Stomach (tissue), 9 donors: ENCODE results near the gene ADARB2. TPM values are rescaled to one million over a fixed set of nuclear protein-coding genes. Genes with fewer than 3 reads are reported as not detected.

Source experiments
- DNase-seq, 2 donors: peaks; one replicate each; pipeline versions ENCODE4 v3.0.0 to v3.0.0-alpha.2; 2013 to 2019
- H3K27ac ChIP-seq, 5 donors: fragments of 200-600 bp in 4 of 5; sonication (generic) in 4 of 5; one replicate each; pipeline ENCODE4 v1.5.1; 2013 to 2019; ENCODE audit warnings: mild to moderate bottlenecking in 1 of 5, moderate library complexity in 1 of 5
- H3K27me3 ChIP-seq, 3 donors: fragments of 200-600 bp; sonication (generic); one replicate each; pipeline ENCODE4 v1.5.1; 2017 to 2019; ENCODE audit warnings: mixed run types in 1 of 3
- H3K36me3 ChIP-seq, 4 donors: fragments of 200-600 bp; sonication (generic); 1 replicate in 3 of 4; 2 replicates in 1 of 4; pipeline ENCODE4 v1.5.1; 2016 to 2019
- H3K4me1 ChIP-seq, 4 donors: fragments of 200-600 bp; sonication (generic); one replicate each; pipeline ENCODE4 v1.5.1; 2016 to 2019
- H3K4me3 ChIP-seq, 4 donors: fragments of 200-600 bp; sonication (generic) in 3 of 4; one replicate each; pipeline ENCODE4 v1.5.1; 2016 to 2019; ENCODE audit warnings: mild to moderate bottlenecking in 1 of 4
- H3K9me3 ChIP-seq, 4 donors: fragments of 200-600 bp; sonication (generic); one replicate each; pipeline ENCODE4 v1.5.1; 2016 to 2019
- CTCF ChIP-seq, 7 experiments: fragments of 450-650 bp in 4 of 7; fragments of 200-600 bp in 3 of 7; sonication (generic) in 3 of 7; IDR thresholded peaks; one replicate each; pipeline ENCODE4 v1.5.1; 2016 to 2019; ENCODE audit warnings: antibody characterized with exemption in 7 of 7, control low read depth in 2 of 7, mild to moderate bottlenecking in 1 of 7
- EP300 ChIP-seq: sonication (generic); formaldehyde crosslinking; IDR thresholded peaks from one replicate; pipeline ENCODE4 v1.6.1; 2017; ENCODE audit warnings: antibody characterized with exemption
- POLR2A ChIP-seq, 4 donors: fragments of 450-650 bp; IDR thresholded peaks; one replicate each; pipeline ENCODE4 v1.6.1; 2016; ENCODE audit warnings: antibody characterized with exemption in 4 of 4, control low read depth in 2 of 4, mild to moderate bottlenecking in 1 of 4, moderate library complexity in 1 of 4
- POLR2AphosphoS5 ChIP-seq, 3 donors: sonication (generic); formaldehyde crosslinking; IDR thresholded peaks; one replicate each; pipeline ENCODE4 v1.6.1; 2016; ENCODE audit warnings: antibody characterized with exemption in 3 of 3
- WGBS, 5 donors: extraction: QIAGEN DNeasy Blood & Tissue Kit in 3 of 5; methylation state at CpG; one replicate each; pipeline versions ENCODE4 v1.1.5 to v1.1.7; 2013 to 2018; 5-methylcytosine and 5-hydroxymethylcytosine counted together
- intact Hi-C: fragments of 100-400 bp; cut with DNase I; formaldehyde crosslinking; loops from one replicate; pipeline ENCODE4 v1.15.1; 2023; ENCODE audit warnings: low total_unique reads
- polyA plus RNA-seq, 3 donors: library from polyadenylated mRNA; stranded (reverse); fragments of 200-250 nt; gene quantifications; one replicate each; pipeline ENCODE4 v1.2.3, GENCODE V29; 2013
- total RNA-seq, 5 donors: library from RNA; depleted of rRNA; stranded (reverse); fragments of >200 nt; gene quantifications; one replicate each; pipeline versions ENCODE4 v1.1.0 to v1.2.3, GENCODE V29; 2014 to 2016
- donor health status: healthy with polysubstance abuse.
- donor health status: Bipolar disorder and iron deficiency.
- donor health status: healthy.

The ADARB2 gene
- total and polyA plus RNA-seq, 8 donors: 0.55 to 4.1 (median 1.4) TPM; not detected in 1

- H3K9me3 ChIP-seq: no peaks in the 10 kb centered on the region
- WGBS, 5 donors: 89 to 94% (median 90%) methylated on average over 16 of the region's 16 CpGs
- no peak for DNase-seq
- H3K4me3 ChIP-seq: no peak overlapping the region
- H3K36me3 ChIP-seq: no peaks in the 10 kb centered on the region
- TF ChIP-seq POLR2A (IDR thresholded peaks at IDR 0.05): no peak
- no peak for TF ChIP-seq CTCF (IDR thresholded peaks at IDR 0.05)
- peaks cover 0 to 15% (median 0%) of the 10 kb centered on the region in 3 donors for H3K27me3 ChIP-seq
- no peak overlapping the region for H3K27ac ChIP-seq
- intact Hi-C loops: no loop called here
- no peaks in the 10 kb centered on the region for H3K4me1 ChIP-seq
Observed at GRCh38 chr10:1508096-1508495, 229.2 kb downstream of the ADARB2 start.

GRCh38 chr10:1507436-1507835 lies 229.9 kb downstream of the ADARB2 start:
- no peak for DNase-seq
- Histone ChIP-seq H3K27me3 (peaks cover 0 to 15% (median 0%) of the 10 kb centered on the region in 3 donors), H3K4me1 (no peaks in the 10 kb centered on the region), H3K9me3 (no peaks in the 10 kb centered on the region), H3K4me3 (no peak overlapping the region), H3K27ac (no peak overlapping the region), H3K36me3 (no peaks in the 10 kb centered on the region)
- intact Hi-C loops: no loop called here
- 78 to 90% (median 85%) methylated on average over 15 of the region's 15 CpGs for WGBS, 5 donors
- TF ChIP-seq POLR2AphosphoS5 (IDR thresholded peaks at IDR 0.05): no peak
- TF ChIP-seq EP300: no peak
- TF ChIP-seq CTCF (IDR thresholded peaks at IDR 0.05): no peak
- TF ChIP-seq POLR2A (IDR thresholded peaks at IDR 0.05): no peak

- Histone ChIP-seq H3K4me1 (no peaks in the 10 kb centered on the region), H3K36me3 (no peaks in the 10 kb centered on the region), H3K27ac (no peak overlapping the region), H3K27me3 (peaks cover 0 to 9% (median 0%) of the 10 kb centered on the region in 3 donors), H3K9me3 (no peaks in the 10 kb centered on the region), H3K4me3 (no peak overlapping the region)
- no peak for TF ChIP-seq CTCF (IDR thresholded peaks at IDR 0.05)
- 88 to 97% (median 94%) methylated on average over 8 of the region's 8 CpGs for WGBS, 5 donors
- no peak for DNase-seq
- intact Hi-C loops: no loop called here
Observed at GRCh38 chr10:1504940-1505339, 232.4 kb downstream of the ADARB2 start.

- Histone ChIP-seq H3K4me3 (no peak overlapping the region), H3K27me3 (peaks cover 0 to 9% (median 0%) of the 10 kb centered on the region in 3 donors), H3K4me1 (no peaks in the 10 kb centered on the region), H3K9me3 (peaks cover 0 to 2% (median 0%) of the 10 kb centered on the region in 4 donors), H3K27ac (no peak overlapping the region), H3K36me3 (no peaks in the 10 kb centered on the region)
- intact Hi-C loops: no loop called here
- 83 to 94% (median 92%) methylated on average over 15 of the region's 15 CpGs for WGBS, 5 donors
- TF ChIP-seq POLR2AphosphoS5 (IDR thresholded peaks at IDR 0.05) (no peak), CTCF (IDR thresholded peaks at IDR 0.05) (no peak), POLR2A (IDR thresholded peaks at IDR 0.05) (no peak), EP300 (no peak)
- no peak for DNase-seq
Observed at GRCh38 chr10:1504286-1504685, 233.0 kb downstream of the ADARB2 start.
